ENCODE data around the gene SLC49A4.

DNA sequence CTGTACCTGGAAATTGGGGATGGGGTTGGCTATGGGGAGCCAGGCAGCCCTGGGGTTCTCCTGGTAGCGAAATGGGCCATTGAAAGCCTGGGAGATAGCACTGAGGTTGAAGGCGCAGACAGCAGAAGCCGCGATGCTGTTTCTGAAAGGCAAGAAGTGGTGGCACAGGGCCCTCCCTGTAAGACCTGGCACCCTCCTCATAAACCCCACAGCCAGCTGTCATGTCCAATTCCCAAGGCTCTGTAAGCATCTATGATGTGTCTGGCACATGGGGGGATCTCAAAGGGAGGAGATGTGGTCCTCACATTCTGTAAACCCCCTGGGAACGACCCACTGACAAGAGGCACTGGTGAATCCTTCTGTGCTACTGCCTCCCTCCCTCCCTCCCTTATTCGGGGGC lies 128.7 kb downstream of the SLC49A4 start:
- TF ChIP-seq POLR2A (IDR thresholded peaks at IDR 0.05) (no peak), CTCF (IDR thresholded peaks at IDR 0.05) (no peak), POLR2AphosphoS5 (IDR thresholded peaks at IDR 0.05) (no peak)
